NCI-H1092 (cell line): Measurements from ENCODE around the gene OBP2A.
"Not testable (repeated sequence)": the region's sequence is repeated elsewhere in the genome, so short reads cannot be mapped to it uniquely, and the experiment has no call there.

Source experiments
- DNase-seq: peaks from one replicate; lab custom pipeline; 2025; lab: John Stamatoyannopoulos, UW

OBP2A gene

GRCh38 chr9:135512241-135512603 lies 33.7 kb upstream of the OBP2A start:
- no peak for DNase-seq

GRCh38 chr9:135512904-135513303 lies 33.0 kb upstream of the OBP2A start:
- DNase-seq, result no peak

GRCh38 chr9:135513351-135513846 lies 32.5 kb upstream of the OBP2A start:
- DNase-seq, result no peak

GRCh38 chr9:135513906-135514305 lies 32.0 kb upstream of the OBP2A start:
- DNase-seq, result not testable (repeated sequence)

GRCh38 chr9:135514342-135515082 lies 31.4 kb upstream of the OBP2A start:
- DNase-seq, result no peak

GRCh38 chr9:135515083-135515951 lies 30.6 kb upstream of the OBP2A start:
- no peak for DNase-seq

- no peak for DNase-seq
These were observed 29.6 kb upstream of the OBP2A start for GRCh38 chr9:135516132-135516860.

GRCh38 chr9:135517407-135517822 lies 28.5 kb upstream of the OBP2A start:
- no peak for DNase-seq

GRCh38 chr9:135519179-135519971 lies 26.6 kb upstream of the OBP2A start:
- DNase-seq, result no peak

GRCh38 chr9:135520916-135521607 lies 24.9 kb upstream of the OBP2A start, which contains the start of gene LCN1:
LCN1 (plus strand) TSS chr9:135521440; CDS start chr9:135521498, 58 bp downstream.
- DNase-seq, result no peak

- DNase-seq, result no peak
These were observed 24.3 kb upstream of the OBP2A start for GRCh38 chr9:135521608-135522095.

GRCh38 chr9:135522137-135522877 lies 23.6 kb upstream of the OBP2A start:
- no peak for DNase-seq

GRCh38 chr9:135522931-135523330 lies 23.0 kb upstream of the OBP2A start:
- DNase-seq, result no peak

- DNase-seq, result no peak
These were observed 22.3 kb upstream of the OBP2A start for GRCh38 chr9:135523521-135524129.

GRCh38 chr9:135524130-135524861 lies 21.6 kb upstream of the OBP2A start:
- DNase-seq, result no peak

GRCh38 chr9:135525241-135526088 lies 20.5 kb upstream of the OBP2A start:
- no peak for DNase-seq

- no peak for DNase-seq
These were observed 19.7 kb upstream of the OBP2A start for GRCh38 chr9:135526089-135526729.
